ENCODE measurements around the gene NR1D2.
"Not testable (repeated sequence)": the region's sequence is repeated elsewhere in the genome, so short reads cannot be mapped to it uniquely, and the experiment has no call there.

NR1D2 gene

DNA sequence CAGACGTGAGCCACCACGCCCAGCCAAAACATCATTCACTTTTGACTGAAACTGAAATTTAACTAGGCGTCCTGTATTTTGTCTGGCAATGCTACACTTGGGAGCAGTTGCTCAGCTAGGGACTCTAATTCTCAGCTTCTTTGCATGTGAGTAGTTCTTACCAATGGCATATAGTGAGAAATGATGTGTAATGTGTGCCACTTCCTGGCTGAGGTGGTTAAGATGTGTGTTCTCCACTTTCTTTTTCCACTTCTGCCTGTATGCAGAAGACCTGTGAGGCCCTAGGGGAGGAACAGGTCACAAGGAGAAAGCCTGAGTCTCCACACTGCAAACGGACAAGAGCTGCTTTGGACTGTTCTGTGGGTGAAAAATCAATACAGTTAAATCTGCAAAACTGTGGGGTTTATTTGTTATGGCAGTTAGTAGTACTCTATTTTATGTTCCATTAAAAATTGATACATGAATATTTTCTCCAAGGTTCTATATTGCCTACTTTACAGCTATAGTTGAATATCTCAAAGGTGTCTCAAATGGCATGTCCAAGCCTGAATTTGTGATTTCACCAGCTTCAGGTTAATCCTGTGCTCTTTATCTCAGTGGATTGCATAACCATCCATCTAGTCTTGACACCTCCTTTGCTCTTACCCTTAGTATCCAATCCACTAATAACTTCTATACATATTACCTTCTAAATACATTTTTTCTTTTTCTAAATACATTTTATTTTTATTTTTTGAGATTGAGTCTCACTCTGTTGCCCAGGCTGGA lies 59.3 kb downstream of the NR1D2 start:
- no peak for DNase-seq (ENCODE audit: low read depth in 2 of 2)

GRCh38 chr3:24005669-24006068 lies 60.6 kb downstream of the NR1D2 start:
- DNase-seq (ENCODE audit: low read depth in 2 of 2) = no peak

- not testable (repeated sequence) for DNase-seq (ENCODE audit: low read depth in 2 of 2)
Observed at GRCh38 chr3:24010834-24011233, 65.7 kb downstream of the NR1D2 start.

GRCh38 chr3:24012589-24013269 lies 67.6 kb downstream of the NR1D2 start:
- DNase-seq (ENCODE audit: low read depth in 2 of 2) = no peak

- DNase-seq (ENCODE audit: low read depth in 2 of 2) = no peak
Observed at GRCh38 chr3:24017305-24017704, 72.2 kb downstream of the NR1D2 start.

- DNase-seq (ENCODE audit: low read depth in 2 of 2) = no peak
Observed at GRCh38 chr3:24018784-24019570, 73.9 kb downstream of the NR1D2 start.

- DNase-seq (ENCODE audit: low read depth in 2 of 2) = no peak
Observed at GRCh38 chr3:24019585-24019984, 74.5 kb downstream of the NR1D2 start.

GRCh38 chr3:24020036-24020691 lies 75.1 kb downstream of the NR1D2 start:
- no peak for DNase-seq (ENCODE audit: low read depth in 2 of 2)

DNA sequence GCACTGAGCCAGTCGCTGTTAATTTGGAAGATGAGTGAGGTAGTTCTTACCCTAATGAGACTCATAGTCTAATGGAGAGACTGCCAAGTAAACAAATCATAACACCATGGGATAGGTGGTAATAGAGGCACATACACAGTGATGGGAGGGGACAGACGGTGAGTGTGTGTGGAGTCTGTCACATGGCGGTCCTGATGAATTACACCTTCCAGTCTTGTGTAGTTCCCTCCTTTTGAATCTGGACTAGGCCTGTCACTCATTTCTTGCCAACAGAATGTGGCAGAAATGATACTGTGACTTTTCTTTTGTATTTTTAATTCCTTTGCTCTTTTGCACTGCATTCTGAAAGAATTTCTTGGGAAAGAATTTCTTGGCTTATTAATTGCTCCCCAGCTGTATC lies 78.1 kb downstream of the NR1D2 start:
- no peak for DNase-seq (ENCODE audit: low read depth in 2 of 2)

DNA sequence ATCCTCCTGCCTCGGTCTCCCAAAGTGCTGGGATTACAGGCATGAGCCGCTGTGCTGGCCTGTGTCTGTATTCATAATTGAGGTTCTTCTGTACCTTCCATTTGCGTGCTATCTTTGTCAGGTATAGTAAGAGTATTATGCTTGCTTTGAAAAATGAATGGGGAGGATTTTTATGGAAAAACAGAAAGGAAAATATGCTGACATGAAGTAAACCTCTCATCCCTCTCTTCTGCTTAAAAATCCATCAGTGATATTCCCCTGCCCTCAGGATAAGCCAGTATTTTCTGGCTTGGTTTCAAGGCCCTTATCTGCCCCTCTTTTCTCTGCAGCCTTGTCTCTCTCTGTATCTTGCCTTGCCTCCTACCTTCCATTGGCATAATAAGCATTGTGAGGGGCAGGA lies 80.7 kb downstream of the NR1D2 start:
- no peak for DNase-seq (ENCODE audit: low read depth in 2 of 2)

DNA sequence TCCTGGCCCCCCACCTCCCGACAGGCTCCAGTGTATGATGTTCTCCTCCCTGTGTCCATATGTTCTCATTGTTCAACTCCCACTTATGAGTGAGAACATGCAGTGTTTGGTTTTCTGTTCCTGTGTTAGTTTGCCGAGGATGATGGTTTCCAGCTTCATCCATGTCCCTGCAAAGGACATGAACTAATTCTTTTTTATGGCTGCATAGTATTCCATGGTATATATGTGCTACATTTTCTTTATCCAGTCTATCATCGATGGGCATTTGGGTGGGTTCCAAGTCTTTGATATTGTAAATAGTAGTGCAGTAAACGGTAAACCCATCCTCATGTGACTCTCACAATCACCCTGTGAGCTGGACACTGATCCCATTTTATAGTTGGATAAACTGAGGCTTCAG lies 81.6 kb downstream of the NR1D2 start:
- not testable (repeated sequence) for DNase-seq (ENCODE audit: low read depth in 2 of 2)

GRCh38 chr3:24027946-24028345 lies 82.9 kb downstream of the NR1D2 start:
- DNase-seq (ENCODE audit: low read depth in 2 of 2) = no peak

Measured in stimulated activated CD8-positive, alpha-beta memory T cell treated with anti-CD3 and anti-CD28 coated beads, Interleukin-15, amount 100 ng/mL, for 4 hours (primary cell).